ENCODE data around the gene CACNA1C.
A peak's percentile ranks its signal among the peaks of the same experiment; 100 is the strongest.

Gene CACNA1C

DNA sequence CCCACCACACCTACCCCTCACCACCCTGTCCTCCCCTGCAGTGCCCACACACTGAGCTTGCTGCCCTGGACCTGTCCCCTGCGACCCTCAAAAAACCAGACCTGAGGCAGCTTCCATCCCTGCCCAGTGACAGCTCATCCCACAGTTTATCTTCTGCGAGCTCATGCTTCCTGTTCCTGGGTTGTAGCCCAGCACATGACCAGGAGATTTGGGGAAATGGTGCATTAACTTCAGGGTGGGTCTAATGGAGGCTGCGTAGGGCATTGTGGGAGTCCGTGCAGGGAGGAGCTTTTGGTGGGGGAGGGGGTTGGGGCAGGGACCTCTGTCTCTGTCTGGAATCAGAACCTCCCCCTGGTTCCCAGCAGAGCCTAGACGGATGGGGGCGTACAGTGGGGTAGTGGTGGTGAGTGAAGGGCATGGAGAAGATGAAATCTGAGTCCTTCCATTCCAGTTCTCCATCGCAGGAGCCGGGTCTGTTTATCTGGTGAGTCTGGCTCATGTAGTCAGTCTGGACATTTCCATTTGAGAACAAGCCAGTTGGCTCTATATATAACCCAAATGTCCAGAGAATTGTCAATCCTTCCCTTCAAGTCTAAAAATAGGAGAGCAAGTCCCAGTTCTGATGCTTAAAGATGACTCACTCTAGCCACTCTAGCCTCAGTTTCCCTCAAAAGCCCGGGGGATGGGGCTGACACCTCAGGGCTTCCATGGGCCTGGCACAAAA is 270.9 kb downstream of the CACNA1C start:
- peak in 1 of 14 donors; percentile 67 for DNase-seq

- DNase-seq, result peak in 1 of 14 donors; percentile 63
Observed at GRCh38 chr12:2324387-2324786, 271.6 kb downstream of the CACNA1C start.

DNA sequence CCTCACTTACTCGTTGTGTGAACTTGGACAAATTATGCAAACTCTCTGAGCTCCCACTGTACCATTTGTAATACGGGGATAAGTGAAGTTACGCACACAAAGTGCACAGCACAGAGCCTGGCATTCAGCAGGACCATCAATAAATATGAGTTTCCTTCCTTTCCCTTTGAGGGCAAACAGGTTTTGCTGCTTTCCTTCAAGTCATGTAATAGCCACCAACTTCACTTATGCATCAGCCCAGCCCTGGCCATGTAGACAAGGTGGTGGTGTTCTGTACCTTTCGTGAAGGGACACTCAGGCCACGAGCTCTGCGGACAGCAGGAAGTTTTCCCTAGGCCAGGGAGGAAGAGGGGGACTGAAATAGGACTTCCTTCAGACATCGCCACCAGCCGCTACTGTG is 272.7 kb downstream of the CACNA1C start:
- DNase-seq, result no peak

- DNase-seq, result no peak
Observed at GRCh38 chr12:2326470-2326869, 273.7 kb downstream of the CACNA1C start.

DNA sequence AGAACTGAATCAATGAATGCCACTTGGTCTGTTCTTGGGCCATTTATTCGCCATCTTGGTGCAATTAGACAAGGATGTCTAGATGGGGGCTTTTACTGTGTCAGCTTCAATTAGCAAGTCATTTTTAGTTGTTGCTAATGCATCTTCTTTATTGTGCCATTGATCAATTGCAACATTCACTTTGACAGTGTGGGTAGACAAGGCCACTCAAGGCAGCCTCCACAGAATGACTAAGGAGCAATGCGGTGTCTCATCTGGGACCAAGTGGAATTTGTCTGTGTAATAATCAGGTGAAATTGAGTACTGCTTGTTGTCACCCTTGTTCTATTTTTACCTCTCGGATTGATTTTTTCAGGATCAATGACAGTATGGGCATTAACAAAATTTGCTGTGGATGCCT is 275.9 kb downstream of the CACNA1C start:
- DNase-seq, result no peak

- DNase-seq, result no peak
Observed at GRCh38 chr12:2329661-2330210, 276.9 kb downstream of the CACNA1C start.

DNA sequence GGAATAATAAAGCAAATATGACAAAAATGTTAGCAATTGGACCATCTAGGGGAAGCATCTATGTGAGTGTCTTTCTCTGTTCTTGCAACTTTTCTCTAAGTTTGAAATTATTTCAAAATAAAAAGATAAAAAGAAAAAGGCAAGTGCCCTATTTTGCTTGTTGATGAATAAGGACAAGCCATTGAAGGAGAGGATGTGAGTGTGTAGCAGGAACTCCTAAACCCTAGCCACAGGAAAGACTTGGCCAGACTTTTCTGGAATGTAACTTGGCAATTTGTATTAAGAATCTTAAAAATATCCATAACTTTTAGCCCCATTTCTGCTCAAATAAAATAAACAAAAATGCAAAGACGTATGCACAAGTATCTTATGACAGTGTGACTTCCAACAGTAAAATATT is 279.4 kb downstream of the CACNA1C start:
- no peak for DNase-seq

DNA sequence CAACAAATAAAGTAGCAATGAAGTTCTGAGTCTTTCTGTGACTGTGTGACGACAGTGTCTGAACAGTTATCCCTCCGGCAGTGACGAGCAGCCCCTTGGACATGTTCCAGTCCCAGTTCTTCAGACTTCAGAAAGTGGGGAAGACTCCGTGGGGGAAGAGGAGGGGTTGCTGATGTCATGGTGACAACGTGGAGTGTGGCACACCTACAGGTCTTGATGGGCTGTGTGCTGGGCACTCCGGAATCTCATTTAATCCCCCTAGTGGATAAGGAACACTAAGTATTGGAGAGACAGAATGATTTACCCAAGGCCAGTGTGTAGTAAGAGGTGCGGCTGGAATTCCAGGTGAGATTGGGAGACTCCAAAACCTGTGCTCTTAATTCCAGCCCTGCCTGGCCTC is 280.2 kb downstream of the CACNA1C start:
- no peak for DNase-seq

DNA sequence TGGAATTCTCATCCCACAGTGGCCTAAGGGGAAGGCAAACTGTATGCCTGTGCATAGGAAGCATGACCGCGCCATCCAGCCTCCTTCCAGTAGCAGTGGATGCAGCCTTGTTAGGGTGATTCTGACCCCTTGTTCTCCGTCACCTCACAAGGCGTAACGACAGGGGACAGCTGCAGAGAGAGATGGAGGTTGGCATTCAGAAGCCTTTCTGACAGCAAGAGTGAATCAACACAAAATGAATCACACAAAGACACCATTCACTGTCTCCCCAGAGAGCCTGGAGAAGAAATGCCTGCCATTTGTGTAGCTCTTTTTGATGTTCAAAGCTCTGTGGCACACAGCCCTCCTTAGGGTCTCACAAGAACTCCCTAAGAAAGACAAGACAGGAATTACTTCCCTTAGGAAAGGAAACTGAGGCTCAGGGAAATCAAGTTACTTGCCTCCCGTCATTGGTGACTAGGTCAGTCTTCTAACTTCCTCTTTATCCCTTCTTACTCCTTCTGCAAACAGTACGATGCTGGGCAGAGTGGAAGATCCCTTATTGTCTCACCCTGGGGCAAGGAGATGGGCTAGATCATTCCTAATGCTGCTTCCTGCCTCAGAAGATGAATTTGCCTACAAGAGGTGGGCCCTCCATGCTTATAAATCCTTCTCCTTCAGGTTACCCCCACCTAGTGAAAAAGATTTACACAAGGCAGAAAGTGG is 280.9 kb downstream of the CACNA1C start:
- peak in 1 of 14 donors; percentile 13 for DNase-seq

GRCh38 chr12:2334271-2334670 is 281.5 kb downstream of the CACNA1C start:
- peak in 5 of 14 donors; percentile 11 to 65 (median 20) for DNase-seq

DNA sequence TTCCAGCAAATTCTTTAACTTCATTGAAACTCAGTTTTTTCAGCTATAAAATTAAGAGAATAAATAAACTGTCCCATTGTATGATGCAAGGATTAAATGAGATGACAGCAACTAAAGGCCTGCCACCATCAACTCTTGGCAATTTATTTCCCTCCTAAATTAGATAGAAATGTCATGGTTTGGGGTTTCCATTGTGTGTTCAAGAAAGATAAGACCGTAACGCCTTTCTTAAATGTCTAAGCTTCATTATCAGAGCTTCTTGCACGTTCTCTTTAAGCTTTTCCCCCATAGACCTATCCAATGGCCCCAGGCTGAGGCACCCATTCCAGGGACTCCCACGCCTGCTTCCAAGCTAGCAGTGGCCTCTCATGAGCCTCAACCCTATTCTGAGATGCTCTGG is 281.9 kb downstream of the CACNA1C start:
- DNase-seq, result no peak

DNA sequence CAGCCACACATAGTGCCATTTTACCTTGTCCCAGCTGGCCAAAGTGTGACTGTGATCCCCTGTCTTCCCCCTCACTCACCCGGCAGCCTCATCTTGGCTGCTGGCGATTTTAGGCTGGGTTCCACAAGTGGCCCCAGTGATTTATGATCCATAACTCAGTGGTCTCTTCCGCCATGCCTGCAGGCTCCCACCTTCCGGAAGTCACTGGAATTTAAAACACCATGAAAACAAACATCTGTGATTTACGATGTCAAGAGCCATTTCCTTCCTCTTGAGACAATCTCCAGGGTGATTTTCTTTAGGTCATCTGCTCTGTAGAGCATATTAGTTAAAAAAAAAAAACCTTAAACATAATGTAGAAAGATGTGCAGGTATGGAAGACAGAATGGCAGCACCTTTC is 282.3 kb downstream of the CACNA1C start:
- no peak for DNase-seq

DNA sequence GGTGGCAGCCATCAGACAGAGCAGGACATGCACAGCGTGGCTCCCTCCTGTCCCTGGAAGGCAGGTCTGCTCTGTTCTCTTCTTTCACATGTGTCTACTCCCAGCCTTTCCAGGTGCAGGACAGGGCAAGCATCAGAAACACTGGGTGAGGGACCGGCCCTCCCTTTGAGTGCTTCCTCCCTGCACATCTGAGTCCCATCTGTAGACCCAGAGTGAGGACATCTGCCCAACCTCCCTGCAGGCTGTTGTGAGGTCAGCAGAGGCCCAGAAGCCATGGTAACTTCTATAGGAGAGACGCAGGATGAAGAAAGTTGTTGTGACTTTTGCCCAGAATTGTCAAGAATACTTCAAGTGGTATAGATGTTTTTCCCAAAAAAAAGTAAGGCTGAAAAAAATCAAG is 282.7 kb downstream of the CACNA1C start:
- DNase-seq, result no peak

GRCh38 chr12:2335916-2336315 is 283.1 kb downstream of the CACNA1C start:
- no peak for DNase-seq

GRCh38 chr12:2336409-2336829 is 283.6 kb downstream of the CACNA1C start:
- peak in 2 of 14 donors; percentile 22 to 60 for DNase-seq

GRCh38 chr12:2337031-2338010 is 284.5 kb downstream of the CACNA1C start:
- no peak for DNase-seq

DNA sequence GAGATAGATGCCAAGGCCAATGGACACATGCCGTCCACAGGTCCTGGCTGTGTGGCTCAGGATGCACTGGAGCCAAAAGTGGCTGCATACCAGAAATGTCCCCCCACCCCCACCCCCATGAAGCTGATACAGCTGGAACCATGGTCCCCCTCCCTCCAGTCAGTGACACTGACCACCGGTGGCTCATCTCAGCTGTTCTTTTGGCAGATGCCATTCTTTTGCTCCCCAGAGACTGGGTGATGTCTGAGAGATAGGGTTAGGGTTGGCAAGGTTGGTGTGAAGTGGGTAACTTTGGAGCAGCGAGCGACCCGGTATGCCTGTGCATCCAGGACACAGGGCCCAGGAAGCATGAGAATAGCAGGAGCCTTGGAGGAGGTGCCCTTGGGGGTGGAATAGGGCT is 285.6 kb downstream of the CACNA1C start:
- no peak for DNase-seq

GRCh38 chr12:2338991-2339431 is 286.2 kb downstream of the CACNA1C start:
- no peak for DNase-seq

GRCh38 chr12:2341051-2341751 is 288.4 kb downstream of the CACNA1C start:
- DNase-seq, result no peak

DNA sequence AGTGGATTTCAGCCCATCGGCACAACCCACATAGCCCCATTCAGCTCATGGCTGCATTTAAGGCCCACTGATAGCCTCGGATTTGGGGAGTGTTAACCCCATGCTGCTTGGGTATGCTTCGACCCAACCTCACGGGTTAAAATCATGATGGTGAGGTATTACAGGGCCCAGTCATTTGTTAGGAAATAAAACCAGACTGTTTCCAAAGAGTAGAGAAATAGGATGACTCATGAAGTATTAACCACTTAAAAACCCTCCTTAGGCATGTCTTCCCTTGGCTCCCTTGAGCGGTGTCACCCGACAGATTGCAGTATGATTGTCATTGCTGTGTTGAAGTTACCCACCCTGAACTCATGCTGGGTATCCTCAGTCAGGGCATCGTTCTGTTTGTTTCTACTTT is 289.1 kb downstream of the CACNA1C start:
- DNase-seq, result no peak

- DNase-seq, result no peak
Observed at GRCh38 chr12:2343681-2344080, 290.9 kb downstream of the CACNA1C start.

DNA sequence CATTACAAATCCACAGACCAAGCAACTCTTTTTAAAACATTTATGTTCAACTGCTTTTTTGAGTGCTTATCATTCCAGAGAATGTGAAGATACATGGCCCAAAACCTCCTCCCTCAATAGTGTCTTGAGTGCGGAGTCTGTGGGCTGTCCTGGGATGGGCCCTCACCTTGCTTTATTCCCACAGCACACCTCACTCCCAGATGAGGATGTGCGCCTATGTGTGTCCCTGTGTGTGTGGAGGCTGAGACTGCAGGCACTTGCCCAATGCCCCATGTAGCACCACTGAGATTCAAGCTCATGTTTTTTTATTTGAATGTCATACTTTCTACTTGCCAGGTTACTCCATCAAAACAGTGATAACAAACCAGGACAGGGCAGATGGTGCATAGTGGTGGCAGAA is 291.7 kb downstream of the CACNA1C start:
- DNase-seq, result no peak
